K562 (cell line): ENCODE measurements around the gene MERTK. TPM values are rescaled to one million over a fixed set of nuclear protein-coding genes. Genes with fewer than 3 reads are reported as not detected.
A peak's percentile ranks its signal among the peaks of the same experiment; 100 is the strongest.

Experiments used
- ATAC-seq: fragments of 200-7000 bp; cut with Tn5 transposase; 3 replicates; pipeline ENCODE4 v1.9.1; 2020; ENCODE audit warnings: moderate library complexity
- BruUV-seq: library from RNA; stranded (reverse); fragments of 400-500 nt; replicated peaks from 2 replicates; lab custom pipeline; 2021; lab: Mats Ljungman, UMichigan
- CTCF ChIA-PET: fragments of 300-600 bp; formaldehyde crosslinking; extraction: SDS; loops from one replicate; lab custom pipeline; 2021; ENCODE audit warnings: low intra/inter-chr PET ratio; lab: Yijun Ruan, JAX
- POLR2A ChIA-PET: fragments of 300-600, 350-650 bp; sonication (Branson Sonifier 250); formaldehyde crosslinking; extraction: SDS; loops from one replicate; lab custom pipeline; 2021; ENCODE audit warnings: antibody characterized with exemption, inconsistent platforms; lab: Yijun Ruan, JAX
- DNase-seq, 4 experiments: peaks; one replicate each; pipeline versions ENCODE4 v3.0.0 to v3.0.0-alpha.2; 2011 to 2018; ENCODE audit warnings: low spot score in 3 of 4, mixed read lengths in 3 of 4; ENCODE audit errors: extremely low read depth in 1 of 4
- FAIRE-seq: peaks from 2 replicates; lab custom pipeline; 2011; peaks lifted over from hg19 to GRCh38; lab: Jason Lieb, UNC
- H2AFZ ChIP-seq: 2 replicates; pipeline ENCODE4 v1.6.0; 2011; ENCODE audit warnings: low read depth, low read length, control low read depth, inconsistent platforms
- H3K27ac ChIP-seq: fragments of 200-600 bp; 3 replicates; pipeline ENCODE4 v1.8.0; 2011; ENCODE audit warnings: low read depth, mild to moderate bottlenecking, control low read depth, inconsistent platforms, low read length, moderate library complexity, mixed read lengths; ENCODE audit errors: extremely low read depth
- H3K27me3 ChIP-seq, 2 experiments: fragments of 300-600 bp in 1 of 2; 2 replicates in 1 of 2; 3 replicates in 1 of 2; pipeline versions ENCODE4 v1.6.0 to v1.8.0; 2011; ENCODE audit warnings: inconsistent platforms in 2 of 2, low read length in 2 of 2, mild to moderate bottlenecking in 1 of 2, mixed read lengths in 1 of 2, moderate library complexity in 1 of 2; ENCODE audit not compliant: control insufficient read depth in 2 of 2, insufficient read depth in 2 of 2
- H3K36me3 ChIP-seq: fragments of 300-600 bp; 3 replicates; pipeline ENCODE4 v1.8.0; 2011; ENCODE audit warnings: mild to moderate bottlenecking, low read length, inconsistent platforms; ENCODE audit not compliant: control insufficient read depth, insufficient read depth
- H3K4me1 ChIP-seq, 2 experiments: fragments of 200-600 bp in 1 of 2; replicated peaks in 1 of 2; 2 replicates in 1 of 2; 3 replicates in 1 of 2; pipeline versions ENCODE4 v1.5.1 to v1.8.0; 2011; ENCODE audit warnings: inconsistent platforms in 2 of 2, low read length in 2 of 2, mild to moderate bottlenecking in 1 of 2, mixed read lengths in 1 of 2, moderate library complexity in 1 of 2; ENCODE audit not compliant: control insufficient read depth in 2 of 2, insufficient read depth in 2 of 2
- H3K4me2 ChIP-seq: 2 replicates; pipeline ENCODE4 v1.6.1; 2011; ENCODE audit warnings: low read length, control low read depth, inconsistent platforms, mixed read lengths; ENCODE audit not compliant: insufficient read depth
- H3K4me3 ChIP-seq: fragments of 200-600 bp; sonication (generic), shearing (Covaris generic); 2 replicates; pipeline ENCODE4 v1.5.1; 2016; ENCODE audit warnings: control low read depth, inconsistent platforms
- H3K79me2 ChIP-seq: fragments of 200-600 bp; 3 replicates; pipeline ENCODE4 v1.8.0; 2011; ENCODE audit warnings: low read length, inconsistent platforms; ENCODE audit not compliant: control insufficient read depth, insufficient read depth
- H3K9ac ChIP-seq, 2 experiments: 2 replicates each; pipeline versions ENCODE4 v1.6.0 to v1.6.1; 2011; ENCODE audit warnings: low read depth in 2 of 2, low read length in 2 of 2, control low read depth in 1 of 2, inconsistent platforms in 1 of 2, mild to moderate bottlenecking in 1 of 2, mixed read lengths in 1 of 2; ENCODE audit not compliant: insufficient read depth in 1 of 2
- H3K9me1 ChIP-seq: one replicate; pipeline ENCODE4 v1.6.0; 2011; ENCODE audit warnings: inconsistent platforms, mild to moderate bottlenecking, low read length, moderate library complexity; ENCODE audit not compliant: control insufficient read depth, insufficient read depth
- H3K9me3 ChIP-seq: replicated peaks from 2 replicates; pipeline ENCODE4 v1.5.1; 2011; ENCODE audit warnings: low read depth, low read length, inconsistent platforms; ENCODE audit not compliant: control insufficient read depth, insufficient read depth
- H4K20me1 ChIP-seq: replicated peaks from 2 replicates; pipeline ENCODE4 v1.6.1; 2011; ENCODE audit warnings: low read length, inconsistent platforms, mixed read lengths; ENCODE audit not compliant: control insufficient read depth, insufficient read depth
- CC2D1A ChIP-seq: fragments of 450-650 bp; IDR thresholded peaks from 2 replicates; pipeline ENCODE4 v1.6.1; 2017; ENCODE audit warnings: mild to moderate bottlenecking
- CREBBP ChIP-seq: IDR thresholded peaks from one replicate; pipeline ENCODE4 v1.6.1; 2012; ENCODE audit warnings: low read depth, mild to moderate bottlenecking, control low read depth, inconsistent platforms, low read length
- RBM25 ChIP-seq: fragments of 200-400 bp; formaldehyde crosslinking; IDR thresholded peaks from 2 replicates; pipeline ENCODE4 v1.6.1; 2018; ENCODE audit warnings: low read length, low read depth, moderate library complexity; ENCODE audit not compliant: severe bottlenecking
- ZBTB9 ChIP-seq: fragments of 450-650 bp; formaldehyde crosslinking; IDR thresholded peaks from 2 replicates; pipeline ENCODE4 v1.4.0; 2020; ENCODE audit warnings: mild to moderate bottlenecking, moderate library complexity
- ZNF507 ChIP-seq: conservative IDR thresholded peaks from 2 replicates; pipeline ENCODE4 v1.6.1; 2017; ENCODE audit warnings: missing genetic modification characterization, missing compliant biosample characterization
- WGBS: fragments of 100-300 bp; shearing (Covaris generic); methylation state at CpG from one replicate; pipeline ENCODE4 v1.1.6; 2016; ENCODE audit warnings: low coverage, mixed read lengths; ENCODE audit not compliant: insufficient coverage; ENCODE audit errors: missing lambda C conversion rate; 5-methylcytosine and 5-hydroxymethylcytosine counted together
- in situ Hi-C: fragments of 300-500 bp; cut with MboI; formaldehyde crosslinking; loops from 4 replicates; pipeline ENCODE4 v1.15.0; 2018; ENCODE audit warnings: inconsistent platforms, mixed read lengths
- intact Hi-C: fragments of 100-400 bp; cut with micrococcal nuclease; formaldehyde crosslinking; loops from 2 replicates; pipeline ENCODE4 v1.14.2; 2022
- polyA plus RNA-seq, 8 experiments: library from polyadenylated mRNA; depleted of rRNA in 4 of 8; stranded (reverse) in 5 of 8; unstranded in 3 of 8; fragments of >200 nt; fragmentation: Nextera tagmentation in 2 of 8; fragmentation: Illumina TruSeq in 1 of 8; extraction: Ambion mirVana in 2 of 8; extraction: Trizol in 1 of 8; gene quantifications; 2 replicates each; pipeline versions ENCODE4 v1.2.1 to v1.2.3, GENCODE V29; 2011 to 2014; ENCODE audit warnings: inconsistent platforms in 1 of 8, missing spikeins in 1 of 8
- total RNA-seq, 7 experiments: library from RNA; depleted of rRNA in 6 of 7; stranded (reverse); fragments of >200 nt in 6 of 7; fragmentation: Illumina TruSeq in 2 of 7; extraction: Trizol in 2 of 7; gene quantifications; 2 replicates each; pipeline versions ENCODE4 v1.2.1 to v1.2.3, GENCODE V29; 2011 to 2021; ENCODE audit warnings: low replicate concordance in 1 of 7

The MERTK gene
- total and polyA plus RNA-seq, 9 of the 15 experiments (the other 6 are each of a cell fraction or from before 2014, with no cell fraction given), result 0.23 to 1.6 (median 0.74) TPM

GRCh38 chr2:111952871-111953452 lies 54.6 kb downstream of the MERTK start:
- H3K36me3 ChIP-seq, result no peaks in the 10 kb centered on the region
- no peak overlapping the region for H3K27ac ChIP-seq
- no peaks in the 10 kb centered on the region for H3K79me2 ChIP-seq
- H3K27me3 ChIP-seq, result peaks cover 3 to 9% of the 10 kb centered on the region in 2 experiments; a peak in 3 of 5 replicates
- ATAC-seq, result no peak
- 35% methylated on average over 6 of the region's 6 CpGs for WGBS
- intact Hi-C loops, result no loop called here
- H3K9ac ChIP-seq, result no peak overlapping the region
- in situ Hi-C loops, result no loop called here
- CTCF ChIA-PET, result no interaction called here
- H3K9me1 ChIP-seq, result no peaks in the 10 kb centered on the region
- no peak overlapping the region for H2AFZ ChIP-seq
- no peak overlapping the region for H3K4me3 ChIP-seq
- no peak for TF ChIP-seq ZNF507 (tag)
- TF ChIP-seq ZBTB9 (CRISPR knock-in tag), result no peak
- peak; percentile 69 for TF ChIP-seq RBM25
- TF ChIP-seq CREBBP, result no peak
- no peak for TF ChIP-seq CC2D1A
- no TSS peak for BruUV-seq
- no peaks in the 10 kb centered on the region for H4K20me1 ChIP-seq
- no peaks in the 10 kb centered on the region for H3K4me1 ChIP-seq
- no peak for FAIRE-seq
- POLR2A ChIA-PET, result no interaction called here
- peak in 1 of 4 experiments; percentile 23 for DNase-seq
- no peak overlapping the region for H3K4me2 ChIP-seq
- H3K9me3 ChIP-seq, result no peaks in the 10 kb centered on the region
